CMK (cell line): ENCODE measurements around the gene OGFR.
"Not testable (repeated sequence)": the region's sequence is repeated elsewhere in the genome, so short reads cannot be mapped to it uniquely, and the experiment has no call there.

ENCODE experiments used
- DNase-seq: peaks from one replicate; pipeline ENCODE4 v3.0.0-alpha.2; 2010; ENCODE audit warnings: low read depth

Gene OGFR

DNA sequence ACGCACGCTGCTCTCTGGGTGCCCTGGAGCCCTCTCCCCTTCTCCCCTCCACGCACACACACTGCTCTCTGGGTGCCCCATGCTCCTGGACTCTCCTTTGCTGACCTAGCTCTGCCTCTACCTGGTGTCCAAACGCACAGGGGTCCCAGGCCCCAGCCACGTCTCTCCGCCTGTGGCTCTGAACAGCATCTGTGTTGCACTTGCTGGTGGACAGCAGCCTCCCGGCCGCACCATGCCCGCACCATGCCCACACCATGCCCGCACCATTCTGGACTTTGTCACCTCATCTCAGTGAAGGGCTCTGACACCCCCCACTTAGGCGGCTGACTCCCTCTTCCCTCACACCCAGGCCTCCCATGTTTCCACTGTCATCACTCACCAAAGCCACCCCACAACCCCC is 35.2 kb downstream of the OGFR start:
- no peak for DNase-seq

DNA sequence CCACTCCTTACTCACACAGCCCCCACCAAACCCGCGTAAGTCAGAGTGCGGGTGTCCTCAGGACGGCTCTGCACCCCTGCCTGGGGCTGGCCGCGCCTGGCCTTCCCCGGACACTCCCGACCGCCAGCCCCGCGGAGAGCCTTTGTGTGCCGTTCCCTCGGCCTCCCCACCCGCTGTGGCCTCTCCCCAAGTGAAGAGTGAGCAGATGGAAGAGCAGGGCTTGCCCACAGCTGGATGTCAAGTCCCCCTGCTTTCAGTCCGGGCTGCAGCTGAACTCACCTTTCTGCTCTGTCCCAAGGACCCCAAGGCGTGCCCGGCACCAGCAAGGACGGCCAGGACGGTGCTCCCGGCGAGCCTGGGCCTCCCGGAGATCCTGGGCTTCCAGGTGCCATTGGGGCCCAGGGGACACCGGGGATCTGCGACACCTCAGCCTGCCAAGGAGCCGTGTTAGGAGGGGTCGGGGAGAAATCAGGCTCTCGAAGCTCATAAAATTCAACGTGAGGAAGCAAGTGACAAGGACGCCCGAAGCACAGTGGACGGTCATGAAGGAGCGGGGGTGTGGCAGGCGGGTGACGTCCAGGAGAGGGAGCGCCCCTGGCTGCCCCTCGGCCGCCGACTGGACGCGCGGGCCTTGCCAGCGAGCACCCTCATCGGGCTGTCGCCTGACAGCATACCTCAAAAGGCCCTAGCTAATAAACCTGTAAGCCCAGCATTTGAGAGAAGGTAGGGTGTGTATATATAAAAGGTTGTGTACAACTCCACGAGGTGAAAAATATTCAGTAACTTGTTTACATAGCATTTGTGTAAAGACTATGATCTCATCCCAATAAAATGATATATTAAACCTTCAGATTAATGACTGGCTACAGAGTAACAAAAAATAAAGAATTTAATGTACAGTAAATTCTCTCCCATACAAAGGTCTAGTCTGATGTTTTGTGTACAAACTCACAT is 35.9 kb downstream of the OGFR start:
- no peak for DNase-seq

DNA sequence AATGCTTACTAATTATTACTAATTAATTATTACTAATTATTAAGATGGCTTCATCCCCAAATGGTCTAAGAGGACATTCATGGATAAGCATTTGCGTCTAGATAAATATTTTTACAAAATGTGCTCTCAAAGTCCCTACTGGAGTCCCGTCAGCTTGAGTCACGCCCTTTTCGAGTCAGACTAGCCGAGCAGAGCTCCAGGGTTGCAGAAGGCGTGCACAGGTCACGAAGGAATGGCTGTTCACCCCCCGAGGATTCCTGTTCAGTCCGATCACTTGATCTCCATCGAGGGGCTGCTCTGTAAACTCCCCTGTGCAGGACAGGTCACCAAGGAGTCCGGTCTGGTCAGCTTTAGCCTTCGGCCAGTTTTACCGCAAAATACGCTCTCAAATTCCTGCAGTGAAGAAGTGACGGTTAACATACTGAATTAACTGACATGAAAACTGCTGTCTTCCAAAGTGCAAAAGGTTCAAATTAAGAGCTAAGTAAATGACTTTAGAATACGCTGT is 37.1 kb downstream of the OGFR start:
- no peak for DNase-seq

DNA sequence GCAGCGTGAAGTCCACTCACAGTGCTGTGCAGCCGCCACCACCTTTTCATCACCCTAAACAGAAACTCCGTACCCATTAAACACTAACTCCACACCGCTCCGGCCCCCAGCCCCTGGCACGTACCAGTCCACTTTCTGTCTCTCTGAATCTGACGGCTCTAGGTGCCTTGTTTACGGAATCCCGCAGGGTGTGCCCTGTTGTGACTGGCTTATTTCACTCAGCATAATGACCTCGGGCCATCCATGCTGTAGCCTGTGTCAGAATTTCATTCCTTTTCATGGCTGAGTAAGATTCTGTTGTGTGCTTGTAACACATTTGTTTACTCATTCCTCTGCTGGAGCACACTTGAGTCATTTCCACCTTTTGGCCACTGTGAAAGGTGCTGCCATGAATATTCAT is 39.0 kb downstream of the OGFR start:
- DNase-seq, result no peak

DNA sequence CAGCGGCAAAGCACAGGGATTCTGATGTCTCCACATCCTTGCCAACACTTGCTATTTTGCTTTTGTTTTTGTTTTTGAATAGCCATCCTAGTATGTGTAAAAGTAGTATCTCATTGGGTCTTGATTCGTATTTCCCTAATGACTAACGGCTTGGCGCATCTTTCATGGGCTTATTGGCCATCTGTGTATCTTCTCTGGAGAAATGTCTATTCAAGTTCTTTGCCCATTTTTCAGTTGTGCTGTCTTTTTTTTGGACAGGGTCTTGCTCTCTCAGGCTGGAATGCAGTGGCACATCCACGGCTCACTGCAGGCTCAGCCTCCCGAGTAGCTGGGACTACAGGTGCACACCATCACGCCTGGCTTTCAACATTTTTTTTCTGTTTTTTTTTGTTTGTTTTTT is 39.5 kb downstream of the OGFR start:
- no peak for DNase-seq

DNA sequence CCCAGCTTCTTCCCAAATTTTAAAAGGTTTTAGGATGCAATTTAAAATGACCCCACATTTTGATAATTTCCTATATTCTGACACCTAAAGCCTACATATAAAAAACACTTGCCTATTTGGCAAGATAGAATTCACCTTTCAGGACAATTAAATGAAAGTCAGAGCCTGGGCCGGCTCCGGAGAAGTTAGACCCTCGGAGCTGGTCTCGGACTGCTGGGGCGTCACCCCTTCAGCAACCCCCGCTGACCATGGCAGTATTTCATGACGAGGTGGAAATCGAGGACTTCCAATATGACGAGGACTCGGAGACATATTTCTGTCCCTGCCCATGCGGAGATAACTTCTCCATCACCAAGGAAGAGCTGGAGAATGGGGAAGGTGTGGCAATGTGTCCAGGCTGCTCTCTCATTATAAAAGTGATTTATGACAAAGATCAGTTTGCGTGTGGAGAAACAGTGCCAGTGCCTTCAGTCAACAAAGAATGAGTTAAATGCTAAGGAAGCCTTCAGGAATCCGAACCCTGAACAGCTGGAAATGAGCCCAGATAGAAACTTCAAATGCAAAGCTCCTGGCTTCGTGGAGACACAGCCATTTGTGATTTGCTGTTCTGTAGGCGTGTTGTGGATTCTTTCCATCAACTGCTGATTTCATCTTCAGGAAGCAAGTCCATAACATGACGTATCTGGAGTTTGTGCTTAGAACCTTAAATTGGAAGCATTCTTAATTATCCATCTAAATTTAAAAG is 41.0 kb downstream of the OGFR start:
- no peak for DNase-seq

DNA sequence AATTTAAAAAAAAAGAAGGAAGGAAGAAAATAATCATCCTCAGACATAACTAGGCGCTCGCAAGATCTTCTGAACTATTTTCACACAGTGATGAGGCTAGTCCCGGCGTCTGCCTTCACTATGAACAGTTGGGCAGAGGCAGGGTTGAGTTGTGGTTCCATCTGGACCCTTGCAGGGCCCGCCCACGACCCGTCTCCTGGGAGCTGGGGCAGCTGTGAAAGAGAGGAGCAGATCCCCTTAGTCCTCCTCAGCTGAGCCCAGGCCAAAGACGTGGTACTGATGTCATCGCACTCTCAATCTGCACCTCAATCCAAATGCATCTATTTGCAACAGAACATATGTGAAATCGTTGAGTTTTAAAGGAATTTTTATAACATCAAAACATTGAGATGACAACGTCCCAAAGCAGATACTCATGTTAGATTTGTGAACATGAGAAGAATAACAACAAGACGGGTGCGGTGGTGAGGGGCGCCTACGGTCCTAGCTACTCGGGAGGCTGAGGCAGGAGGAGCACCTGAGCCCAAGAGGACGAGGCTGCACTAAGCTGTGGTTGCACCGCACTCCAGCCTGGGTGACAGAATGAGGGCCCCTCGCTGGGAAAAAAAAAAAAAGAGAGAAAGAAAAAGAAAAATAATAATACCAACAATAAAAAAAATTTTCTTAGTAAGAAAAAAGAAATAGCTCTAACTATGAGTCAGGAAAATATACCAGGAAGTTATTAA is 41.7 kb downstream of the OGFR start:
- no peak for DNase-seq

DNA sequence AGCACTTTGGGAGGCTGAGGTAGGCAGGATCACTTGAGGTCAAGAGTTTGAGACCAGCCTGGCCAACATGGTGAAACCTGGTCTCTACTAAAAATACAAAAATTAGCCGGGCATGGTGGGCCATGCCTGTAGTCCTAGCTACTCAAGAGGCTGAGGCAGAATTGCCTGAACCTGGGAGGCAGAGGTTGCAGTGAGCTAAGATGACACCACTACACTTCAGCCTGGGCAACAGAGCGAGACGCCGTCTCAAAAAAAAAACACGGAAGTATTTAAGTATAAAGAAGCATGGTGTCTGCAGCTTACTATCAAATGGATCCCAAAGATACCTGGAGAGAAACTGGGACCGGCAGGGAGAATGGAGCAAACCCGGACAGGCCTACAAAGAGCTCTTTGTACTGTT is 44.3 kb downstream of the OGFR start:
- not testable (repeated sequence) for DNase-seq

DNA sequence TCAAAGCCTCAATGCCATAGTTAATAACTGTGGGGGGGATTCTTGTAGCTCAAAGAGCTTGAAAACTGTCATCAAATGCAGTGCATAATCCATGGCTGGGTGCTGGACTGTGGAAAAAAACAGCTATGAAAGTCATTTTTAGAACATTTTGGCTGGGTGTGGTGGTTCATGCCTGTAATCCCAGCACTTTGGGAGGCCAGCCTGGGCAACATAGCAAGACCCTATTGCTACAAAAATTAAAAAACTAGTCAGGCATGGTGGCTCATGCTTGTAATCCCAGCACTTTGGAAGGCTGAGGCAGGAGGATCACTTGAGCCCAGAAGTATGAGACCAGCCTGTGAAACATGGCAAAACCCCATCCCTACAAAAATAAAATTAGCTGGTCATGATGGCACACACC is 44.8 kb downstream of the OGFR start:
- DNase-seq, result no peak

DNA sequence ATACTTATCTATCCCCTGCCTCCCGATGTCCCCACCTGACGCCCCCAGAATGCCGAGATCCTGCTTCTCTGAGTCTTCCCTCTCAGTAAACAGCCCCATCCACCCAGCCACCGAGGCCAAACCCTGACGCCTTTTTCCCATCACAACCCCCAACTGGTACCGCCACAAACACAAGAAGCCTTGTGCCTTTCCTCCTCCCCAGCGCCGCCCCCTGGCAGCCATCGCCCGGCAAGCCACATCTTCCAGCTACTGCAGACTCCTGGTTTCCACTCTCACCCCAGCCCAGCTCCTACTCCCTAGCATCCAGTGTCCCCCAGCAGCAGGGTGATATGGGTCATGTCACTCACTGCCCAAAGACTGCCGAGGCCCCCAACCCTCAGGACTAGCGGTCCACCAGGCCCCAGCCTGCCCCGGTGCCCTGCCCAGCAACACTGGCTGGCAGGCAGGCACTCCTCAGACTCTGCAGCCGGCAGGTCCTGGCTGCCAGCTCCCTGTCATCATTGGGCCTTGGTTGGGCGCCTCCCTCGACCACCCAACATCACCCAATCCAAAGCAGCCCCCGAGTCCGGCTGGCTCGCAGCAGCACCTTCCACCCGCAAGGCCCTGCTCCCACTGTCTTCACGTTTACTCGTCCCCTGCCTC is 45.8 kb downstream of the OGFR start:
- no peak for DNase-seq

DNA sequence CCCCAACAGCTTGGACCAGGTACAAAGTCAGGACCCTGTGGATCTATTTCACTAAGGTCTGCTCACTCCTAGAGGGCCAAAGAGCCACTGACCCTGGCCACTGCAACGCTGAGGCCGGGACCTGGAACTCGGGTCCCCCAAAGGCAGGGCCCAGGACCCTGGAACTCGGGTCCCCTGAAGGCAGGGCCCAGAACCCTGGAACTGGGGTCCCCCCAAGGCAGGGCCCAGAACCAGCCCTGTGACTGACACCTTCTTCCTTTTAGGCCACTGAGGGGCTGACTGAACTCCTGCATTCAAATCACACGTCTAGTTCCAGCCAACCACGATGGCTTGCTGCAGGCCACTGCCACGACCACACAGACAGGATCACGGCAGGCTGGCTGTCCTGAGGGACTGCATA is 47.6 kb downstream of the OGFR start:
- no peak for DNase-seq

DNA sequence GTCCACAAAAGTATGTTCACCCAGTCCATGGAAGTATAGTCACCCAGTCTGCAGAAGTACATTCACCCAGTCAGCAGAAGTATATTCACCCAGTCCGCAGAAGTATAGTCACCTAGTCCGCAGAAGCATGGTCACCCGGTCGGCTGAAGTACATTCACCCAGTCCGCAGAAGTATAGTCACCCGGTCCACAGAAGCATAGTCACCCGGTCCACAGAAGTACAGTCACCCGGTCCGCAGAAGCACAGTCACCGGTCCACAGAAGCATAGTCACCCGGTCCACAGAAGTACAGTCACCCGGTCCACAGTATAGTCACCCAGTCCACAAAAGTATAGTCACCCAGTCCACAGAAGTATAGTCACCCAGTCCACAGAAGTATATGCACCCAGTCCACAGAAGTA is 48.2 kb downstream of the OGFR start:
- no peak for DNase-seq

DNA sequence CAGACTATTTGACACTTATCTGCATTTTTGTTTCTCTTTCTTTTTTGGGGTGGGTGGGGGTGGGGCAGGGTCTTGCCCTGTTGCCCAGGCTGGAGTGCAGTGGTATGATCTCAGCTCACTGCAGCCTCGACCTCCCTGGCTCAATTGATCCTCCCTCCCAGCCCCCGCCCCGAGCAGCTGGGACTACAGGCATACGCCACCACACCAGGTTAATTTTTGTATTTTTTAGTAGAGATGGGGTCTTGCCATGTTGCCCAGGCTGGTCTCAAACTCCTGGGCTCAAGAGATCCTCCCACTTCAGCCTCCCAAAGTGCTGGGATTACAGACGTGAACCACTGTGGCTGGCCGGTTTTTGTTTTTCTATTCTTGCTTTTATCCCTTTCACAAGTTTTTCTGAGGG is 48.7 kb downstream of the OGFR start:
- DNase-seq, result not testable (repeated sequence)

DNA sequence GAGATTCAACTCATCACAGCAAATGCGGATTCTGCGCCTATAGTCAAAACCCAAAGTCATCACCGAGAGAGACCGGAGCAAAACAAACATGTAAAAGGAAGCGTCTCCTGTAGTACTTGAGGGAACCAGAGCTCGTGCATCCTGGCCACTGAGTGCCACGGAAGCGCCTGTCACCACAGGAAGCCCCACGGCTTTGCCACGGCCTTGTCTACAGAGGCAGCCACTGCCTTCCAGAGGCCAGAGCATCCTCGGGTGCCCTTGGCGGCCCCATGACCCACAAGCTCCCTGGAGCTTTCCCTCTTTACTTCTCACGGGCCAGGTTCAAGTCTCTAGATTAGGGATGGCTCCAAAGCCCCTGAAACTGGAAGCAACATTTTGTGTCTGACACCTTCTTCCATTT is 49.5 kb downstream of the OGFR start:
- DNase-seq, result no peak

DNA sequence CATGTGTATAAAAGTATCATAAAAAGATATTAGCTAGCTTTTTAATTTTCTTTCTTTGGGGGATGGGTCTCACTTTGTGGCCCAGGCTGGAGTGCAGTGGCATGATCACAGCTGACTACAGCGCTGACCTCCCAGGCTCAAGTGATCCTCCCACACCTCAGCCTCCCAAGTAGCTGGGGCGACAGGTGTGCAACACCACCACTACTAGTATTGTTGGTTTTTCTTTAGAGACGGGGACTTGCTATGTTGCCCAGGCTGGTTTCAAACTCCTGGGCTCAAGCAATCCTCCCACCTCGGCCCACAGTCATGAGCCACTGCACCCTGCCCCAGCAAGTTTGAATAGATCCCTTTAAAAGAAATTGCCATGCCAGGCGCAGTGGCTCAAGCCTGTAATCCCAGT is 50.5 kb downstream of the OGFR start:
- DNase-seq, result no peak

DNA sequence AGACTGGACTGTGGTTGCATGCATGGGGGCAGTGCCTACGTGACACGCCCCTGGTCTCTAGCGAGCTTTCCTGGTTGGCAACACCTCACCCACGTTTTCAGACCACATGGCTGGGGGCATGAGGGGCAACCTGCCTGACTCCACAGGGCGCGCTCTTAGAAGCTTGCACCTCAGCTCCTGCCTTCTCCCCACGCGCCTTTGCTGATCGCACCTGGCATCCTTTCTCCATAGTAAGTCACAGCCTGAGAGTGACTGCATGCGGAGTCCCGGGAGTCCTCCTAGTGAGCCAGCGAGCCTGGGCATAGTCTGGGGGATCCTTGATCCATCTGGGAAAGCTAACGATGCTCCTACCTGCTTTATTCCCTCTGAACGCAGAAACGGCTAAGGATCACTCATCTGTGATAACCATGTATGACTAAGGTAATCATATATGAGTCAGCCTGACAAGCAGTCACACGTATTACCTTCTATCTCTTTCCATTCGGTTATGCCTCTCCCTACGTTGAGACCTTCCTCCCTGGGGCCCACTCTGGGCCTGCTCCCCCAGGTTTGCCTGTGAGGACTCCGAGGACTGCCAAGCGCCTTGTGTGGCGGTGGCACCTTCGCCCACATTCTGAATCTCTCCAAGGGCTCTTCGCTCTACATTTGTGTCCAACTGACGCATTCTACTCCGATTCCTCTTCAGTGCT is 52.4 kb downstream of the OGFR start:
- no peak for DNase-seq

DNA sequence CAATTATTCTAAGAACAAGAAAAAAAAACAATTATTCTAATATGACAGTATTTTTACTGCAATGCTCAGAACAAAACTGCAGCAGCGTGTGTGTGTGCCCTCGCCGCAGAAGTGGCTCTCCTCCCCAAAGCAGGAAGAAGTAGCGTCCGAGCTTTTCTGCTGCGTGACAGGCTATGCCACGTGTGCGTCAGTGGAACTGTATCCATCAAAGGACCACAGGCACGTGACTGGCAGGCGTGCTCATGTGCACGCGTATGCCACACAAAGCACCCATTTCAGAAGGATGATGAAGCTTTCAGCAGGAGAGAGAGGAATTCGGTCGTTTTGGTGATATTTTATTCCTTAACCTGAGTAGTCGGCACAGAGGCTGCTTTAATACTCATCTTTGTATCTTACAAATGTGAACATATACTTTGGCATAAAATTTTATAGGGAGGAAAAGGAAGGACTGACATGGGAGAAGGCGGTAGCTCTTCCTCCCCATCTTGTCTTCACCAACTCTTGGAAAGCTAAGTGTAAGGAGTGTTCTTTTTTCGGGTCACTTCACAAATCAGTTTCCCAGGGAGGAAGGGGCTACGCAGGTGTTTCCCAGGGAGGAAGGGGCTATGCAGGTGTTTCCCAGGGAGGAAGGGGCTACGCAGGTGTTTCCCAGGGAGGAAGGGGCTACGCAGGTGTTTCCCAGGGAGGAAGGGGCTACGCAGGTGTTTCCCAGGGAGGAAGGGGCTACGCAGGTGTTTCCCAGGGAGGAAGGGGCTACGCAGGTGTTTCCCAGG is 53.6 kb downstream of the OGFR start:
- no peak for DNase-seq

DNA sequence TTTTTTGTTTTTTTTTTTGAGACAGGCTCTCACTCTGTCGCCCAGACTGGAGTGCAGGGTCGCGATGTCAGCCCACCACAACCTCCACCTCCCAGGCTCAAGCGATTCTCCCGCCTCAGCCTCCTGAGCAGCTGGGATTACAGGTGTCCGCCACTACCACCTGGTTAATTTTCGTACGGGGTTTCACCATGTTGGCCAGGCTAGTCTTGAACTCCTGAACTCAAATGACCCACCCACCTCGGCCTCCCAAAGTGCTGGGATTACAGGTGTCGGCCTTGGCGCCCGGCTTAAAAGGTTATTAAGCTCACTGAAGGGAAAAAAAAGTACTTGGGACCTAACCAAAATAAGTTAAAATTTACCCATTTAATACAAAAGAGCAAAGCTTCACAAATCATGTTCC is 55.1 kb downstream of the OGFR start:
- DNase-seq, result no peak

DNA sequence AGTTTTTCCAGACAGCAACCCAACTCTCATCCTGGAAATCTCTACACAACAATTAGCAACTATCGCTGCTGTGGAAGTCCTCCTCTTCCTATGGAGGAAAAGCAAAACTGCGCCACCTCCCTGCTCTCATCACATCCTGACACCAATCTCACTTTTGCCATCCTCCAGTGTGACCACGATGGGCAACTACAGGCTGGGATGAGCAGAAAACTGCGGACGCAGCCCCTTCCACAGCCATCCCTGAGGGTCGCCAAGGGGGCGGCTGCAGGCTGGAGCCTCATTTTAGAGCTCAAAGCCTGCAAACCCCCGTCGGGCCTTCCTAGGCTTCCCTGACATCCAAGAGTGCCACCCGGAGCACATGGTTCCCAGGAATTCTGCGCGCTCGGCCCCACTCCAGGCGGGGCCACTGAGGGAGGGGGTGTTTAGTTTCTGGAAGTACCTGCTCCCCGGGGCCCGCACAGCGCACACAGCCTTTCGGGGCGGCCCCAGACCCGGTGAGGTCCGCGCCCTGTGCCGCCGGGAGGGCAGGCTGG is 55.8 kb downstream of the OGFR start:
- no peak for DNase-seq

DNA sequence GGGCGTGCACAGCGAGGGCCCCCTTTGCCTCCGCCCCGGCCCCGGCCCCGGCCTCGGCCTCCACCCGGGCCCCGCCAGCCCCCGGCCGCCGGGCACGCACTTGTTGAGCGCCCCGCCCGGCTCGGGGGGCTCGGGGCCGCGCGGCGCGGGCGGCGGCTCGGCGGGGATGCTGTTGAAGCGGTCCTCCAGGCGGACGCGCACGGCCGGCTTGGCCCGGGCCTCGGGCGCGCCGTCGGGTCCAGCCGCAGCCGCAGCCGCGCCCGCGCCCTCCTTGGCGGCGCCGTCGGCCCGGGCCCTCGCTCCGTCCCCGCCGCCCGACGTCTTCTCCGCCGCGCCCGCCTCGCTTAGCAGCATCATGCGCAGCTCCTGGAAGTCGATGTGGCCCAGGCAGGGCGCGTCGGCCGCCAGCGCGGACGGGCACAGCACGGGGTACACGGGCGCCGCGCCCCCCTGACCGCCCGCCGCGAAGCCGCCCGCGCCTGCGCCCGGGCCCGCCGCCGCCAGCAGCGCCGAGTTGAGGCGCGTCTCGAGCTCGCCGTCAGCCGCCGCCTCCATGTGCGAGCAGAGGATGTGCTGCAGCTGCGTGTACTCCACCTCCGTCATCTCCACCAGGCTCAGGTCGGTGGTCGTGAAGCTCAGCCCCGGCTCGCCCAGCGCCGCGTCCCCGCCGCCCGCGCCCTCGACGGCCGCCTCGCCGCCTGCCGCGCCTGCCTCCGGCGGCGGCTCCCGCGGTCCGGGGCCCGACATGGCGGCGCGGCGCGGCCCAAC is 56.5 kb downstream of the OGFR start:
- DNase-seq, result no peak
